Thoracic aorta (tissue), 2 donors: Measurements from ENCODE around the gene AQR. TPM values are rescaled to one million over a fixed set of nuclear protein-coding genes. Genes with fewer than 3 reads are reported as not detected.

Experiments
- ATAC-seq: fragments of 150-250 bp; one replicate; pipeline ENCODE4 v1.8.0; 2017; ENCODE audit warnings: low read depth; ENCODE audit not compliant: insufficient number of reproducible peaks, low FRiP score
- DNase-seq: peaks from one replicate; pipeline ENCODE4 v3.0.0-alpha.2; 2020; ENCODE audit warnings: low spot score
- H3K27ac ChIP-seq, 2 donors: fragments of 200-600 bp; sonication (generic); 1 replicate in 1 of 2; 2 replicates in 1 of 2; pipeline ENCODE4 v1.5.1; 2016; ENCODE audit warnings: mild to moderate bottlenecking in 2 of 2, moderate library complexity in 2 of 2
- H3K27me3 ChIP-seq: fragments of 200-600 bp; sonication (generic); replicated peaks from 2 replicates; pipeline ENCODE4 v1.6.0; 2016; ENCODE audit warnings: mild to moderate bottlenecking; ENCODE audit not compliant: insufficient read depth
- H3K36me3 ChIP-seq: fragments of 200-600 bp; sonication (generic); one replicate; pipeline ENCODE4 v1.5.1; 2016
- H3K4me1 ChIP-seq, 2 donors: fragments of 200-600 bp; sonication (generic); 1 replicate in 1 of 2; 2 replicates in 1 of 2; pipeline versions ENCODE4 v1.5.1 to v1.6.0; 2016; ENCODE audit warnings: low read depth in 2 of 2, mild to moderate bottlenecking in 1 of 2; ENCODE audit not compliant: control insufficient read depth in 1 of 2
- H3K4me3 ChIP-seq: fragments of 200-600 bp; sonication (generic); 2 replicates; pipeline ENCODE4 v1.5.1; 2016; ENCODE audit warnings: mild to moderate bottlenecking
- H3K9me3 ChIP-seq: fragments of 200-600 bp; sonication (generic); 2 replicates; pipeline ENCODE4 v1.5.1; 2016
- total RNA-seq, 2 donors: library from RNA; depleted of rRNA; stranded (reverse); fragments of >200 nt; gene quantifications; one replicate each; pipeline versions ENCODE4 v1.1.0 to v1.2.3, GENCODE V29; 2016
- TF ChIP-seq, protein P1 (sequence below): fragments of 200-600 bp; sonication (generic); IDR thresholded peaks from one replicate; pipeline ENCODE4 v1.5.1; 2019; ENCODE audit warnings: antibody characterized with exemption

The AQR gene
- total RNA-seq, 2 donors from 2014 or later: 19.6 to 37.0 TPM

DNA sequence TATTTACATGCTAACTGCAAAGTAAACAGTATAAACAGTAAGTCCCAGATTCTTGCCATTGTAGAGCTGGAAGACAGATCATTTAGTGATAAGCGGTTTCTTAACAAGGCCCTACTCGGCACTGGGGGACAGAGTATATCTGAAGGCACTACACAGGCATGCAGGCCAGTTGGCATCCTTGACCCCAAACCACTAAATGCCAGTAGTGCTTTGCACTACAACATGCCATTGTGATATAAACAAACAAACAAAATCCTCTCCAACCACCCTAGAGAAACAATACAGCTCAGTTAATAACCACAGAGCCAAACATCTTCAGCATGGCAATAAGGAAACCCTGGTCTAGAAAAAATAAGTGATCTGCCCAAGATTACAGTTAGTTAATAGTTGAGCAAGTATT is 5.3 kb downstream of the AQR start:
- ATAC-seq (no peak), DNase-seq (no peak)
- H3K27ac ChIP-seq: no peak overlapping the region
- TF ChIP-seq, protein P1, sequence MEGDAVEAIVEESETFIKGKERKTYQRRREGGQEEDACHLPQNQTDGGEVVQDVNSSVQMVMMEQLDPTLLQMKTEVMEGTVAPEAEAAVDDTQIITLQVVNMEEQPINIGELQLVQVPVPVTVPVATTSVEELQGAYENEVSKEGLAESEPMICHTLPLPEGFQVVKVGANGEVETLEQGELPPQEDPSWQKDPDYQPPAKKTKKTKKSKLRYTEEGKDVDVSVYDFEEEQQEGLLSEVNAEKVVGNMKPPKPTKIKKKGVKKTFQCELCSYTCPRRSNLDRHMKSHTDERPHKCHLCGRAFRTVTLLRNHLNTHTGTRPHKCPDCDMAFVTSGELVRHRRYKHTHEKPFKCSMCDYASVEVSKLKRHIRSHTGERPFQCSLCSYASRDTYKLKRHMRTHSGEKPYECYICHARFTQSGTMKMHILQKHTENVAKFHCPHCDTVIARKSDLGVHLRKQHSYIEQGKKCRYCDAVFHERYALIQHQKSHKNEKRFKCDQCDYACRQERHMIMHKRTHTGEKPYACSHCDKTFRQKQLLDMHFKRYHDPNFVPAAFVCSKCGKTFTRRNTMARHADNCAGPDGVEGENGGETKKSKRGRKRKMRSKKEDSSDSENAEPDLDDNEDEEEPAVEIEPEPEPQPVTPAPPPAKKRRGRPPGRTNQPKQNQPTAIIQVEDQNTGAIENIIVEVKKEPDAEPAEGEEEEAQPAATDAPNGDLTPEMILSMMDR: no peak
- peaks cover 18 to 30% of the 10 kb centered on the region in 2 donors for H3K4me1 ChIP-seq
- H3K9me3 ChIP-seq: no peaks in the 10 kb centered on the region
- peaks cover 12% of the 10 kb centered on the region for H3K36me3 ChIP-seq
- no peak overlapping the region for H3K4me3 ChIP-seq
- H3K27me3 ChIP-seq: no peaks in the 10 kb centered on the region

DNA sequence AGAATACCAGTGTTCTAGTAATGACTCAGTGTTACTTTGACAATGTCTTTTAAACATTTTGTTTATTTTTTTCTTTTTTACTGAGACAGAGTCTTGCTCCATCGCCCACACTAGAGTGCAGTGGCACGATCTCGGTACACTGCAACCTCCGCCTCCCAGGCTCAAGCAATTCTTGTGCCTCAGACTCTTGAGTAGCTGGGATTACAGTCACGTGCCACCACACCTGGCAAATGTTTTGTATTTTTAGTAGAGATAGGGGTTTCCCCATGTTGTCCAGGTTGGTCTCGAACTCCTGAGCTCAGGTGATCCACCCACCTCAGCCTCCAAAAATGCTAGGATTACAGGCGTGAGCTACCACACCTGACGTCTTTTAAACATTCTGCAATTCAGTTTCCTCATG is 15.7 kb downstream of the AQR start:
- Histone ChIP-seq H3K9me3 (no peaks in the 10 kb centered on the region), H3K4me1 (no peaks in the 10 kb centered on the region), H3K27ac (no peak overlapping the region), H3K27me3 (no peaks in the 10 kb centered on the region), H3K4me3 (no peak overlapping the region), H3K36me3 (peaks cover 15% of the 10 kb centered on the region)
- no peak for ATAC-seq
- DNase-seq: no peak
- TF ChIP-seq, protein P1: no peak

DNA sequence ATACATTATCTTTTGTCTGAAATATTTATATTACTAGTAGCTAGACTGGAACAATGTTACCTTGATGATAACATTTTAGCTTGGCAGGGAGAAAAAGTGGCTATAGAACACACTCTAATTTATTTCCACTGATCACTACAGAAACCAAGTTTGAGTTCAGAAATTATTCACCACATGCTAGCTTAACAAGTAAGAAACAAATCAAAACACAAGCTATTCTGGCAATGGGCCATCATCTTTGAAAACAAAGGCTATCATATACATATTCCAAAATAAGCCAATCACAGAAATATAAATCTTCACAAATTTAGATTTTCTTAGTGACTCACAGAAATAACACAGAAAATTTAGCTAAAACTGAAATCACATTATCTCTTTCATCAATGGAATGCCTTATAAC is 17.1 kb downstream of the AQR start:
- H3K4me3 ChIP-seq: no peak overlapping the region
- TF ChIP-seq, protein P1: no peak
- no peaks in the 10 kb centered on the region for H3K27me3 ChIP-seq
- peaks cover 26% of the 10 kb centered on the region for H3K36me3 ChIP-seq
- ATAC-seq (no peak), DNase-seq (no peak)
- H3K27ac ChIP-seq: no peak overlapping the region
- H3K4me1 ChIP-seq: no peaks in the 10 kb centered on the region
- no peaks in the 10 kb centered on the region for H3K9me3 ChIP-seq

DNA sequence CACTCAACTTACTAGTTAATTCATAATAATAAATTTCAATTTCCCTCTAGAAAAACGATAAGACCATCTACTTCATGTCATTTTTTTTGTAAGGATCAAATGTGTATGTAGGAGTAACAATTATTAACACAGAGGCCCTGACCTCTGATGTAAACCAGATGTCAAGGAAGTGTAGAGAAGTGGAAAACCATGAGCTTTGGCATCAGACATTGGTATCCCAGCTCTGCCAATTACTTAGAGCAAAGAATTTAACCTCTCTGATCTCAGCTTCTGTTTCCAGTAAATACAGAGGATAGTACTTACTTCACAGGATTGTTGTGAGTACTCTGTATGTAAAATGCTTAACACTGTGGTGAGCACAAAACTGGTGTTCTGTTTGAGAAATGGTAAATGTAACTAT is 17.5 kb downstream of the AQR start:
- DNase-seq (no peak), ATAC-seq (no peak)
- TF ChIP-seq, protein P1: no peak
- H3K4me3 ChIP-seq: no peak overlapping the region
- no peaks in the 10 kb centered on the region for H3K27me3 ChIP-seq
- H3K27ac ChIP-seq: no peak overlapping the region
- H3K4me1 ChIP-seq: no peaks in the 10 kb centered on the region
- peaks cover 26% of the 10 kb centered on the region for H3K36me3 ChIP-seq
- H3K9me3 ChIP-seq: no peaks in the 10 kb centered on the region

DNA sequence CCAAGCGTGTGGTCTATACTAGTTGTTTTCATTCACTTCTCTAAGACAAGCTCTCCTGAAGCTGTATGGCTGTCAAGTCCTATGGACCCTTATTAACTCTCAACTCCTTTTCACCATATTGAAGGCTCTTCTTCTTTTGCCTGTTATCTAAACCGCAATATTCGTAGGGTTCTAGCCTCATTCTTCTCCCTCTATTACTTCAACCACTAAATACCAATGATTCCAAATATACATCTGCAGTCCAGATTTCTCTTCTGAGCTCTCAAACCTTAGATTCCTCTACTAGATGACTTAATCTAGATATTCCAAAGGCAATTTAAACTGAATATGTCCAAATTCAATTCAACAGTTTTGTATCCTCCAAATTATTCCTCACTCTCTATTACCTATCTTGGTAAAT is 24.6 kb downstream of the AQR start:
- Histone ChIP-seq H3K9me3 (no peaks in the 10 kb centered on the region), H3K27me3 (no peaks in the 10 kb centered on the region), H3K4me1 (peaks cover 0 to 6% of the 10 kb centered on the region in 2 donors), H3K27ac (no peak overlapping the region), H3K36me3 (peaks cover 19% of the 10 kb centered on the region), H3K4me3 (no peak overlapping the region)
- TF ChIP-seq, protein P1: no peak
- ATAC-seq (no peak), DNase-seq (no peak)
